Measurements from ENCODE around the gene BNC2. TPM values are rescaled to one million over a fixed set of nuclear protein-coding genes. Genes with fewer than 3 reads are reported as not detected.

The BNC2 gene
- total RNA-seq, 2 donors from 2014 or later, result 2.1 to 20.0 TPM

- Histone ChIP-seq H3K27ac (no peak overlapping the region), H3K4me1 (no peaks in the 10 kb centered on the region), H3K27me3 (no peaks in the 10 kb centered on the region), H3K9ac (ENCODE audit: low read depth in 2 of 2, low read length in 2 of 2) (no peak overlapping the region), H3K9me3 (no peaks in the 10 kb centered on the region), H3K4me3 (no peak overlapping the region), H3K36me3 (no peaks in the 10 kb centered on the region)
- intact Hi-C loops (cut with DNase I), result no loop called here
- DNase-seq, result no peak
- TF ChIP-seq, protein P1, sequence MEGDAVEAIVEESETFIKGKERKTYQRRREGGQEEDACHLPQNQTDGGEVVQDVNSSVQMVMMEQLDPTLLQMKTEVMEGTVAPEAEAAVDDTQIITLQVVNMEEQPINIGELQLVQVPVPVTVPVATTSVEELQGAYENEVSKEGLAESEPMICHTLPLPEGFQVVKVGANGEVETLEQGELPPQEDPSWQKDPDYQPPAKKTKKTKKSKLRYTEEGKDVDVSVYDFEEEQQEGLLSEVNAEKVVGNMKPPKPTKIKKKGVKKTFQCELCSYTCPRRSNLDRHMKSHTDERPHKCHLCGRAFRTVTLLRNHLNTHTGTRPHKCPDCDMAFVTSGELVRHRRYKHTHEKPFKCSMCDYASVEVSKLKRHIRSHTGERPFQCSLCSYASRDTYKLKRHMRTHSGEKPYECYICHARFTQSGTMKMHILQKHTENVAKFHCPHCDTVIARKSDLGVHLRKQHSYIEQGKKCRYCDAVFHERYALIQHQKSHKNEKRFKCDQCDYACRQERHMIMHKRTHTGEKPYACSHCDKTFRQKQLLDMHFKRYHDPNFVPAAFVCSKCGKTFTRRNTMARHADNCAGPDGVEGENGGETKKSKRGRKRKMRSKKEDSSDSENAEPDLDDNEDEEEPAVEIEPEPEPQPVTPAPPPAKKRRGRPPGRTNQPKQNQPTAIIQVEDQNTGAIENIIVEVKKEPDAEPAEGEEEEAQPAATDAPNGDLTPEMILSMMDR (IDR thresholded peaks at IDR 0.05), result no peak
Measured at GRCh38 chr9:16671591-16672137, 198.8 kb downstream of the BNC2 start.

- Histone ChIP-seq H3K27ac (no peak overlapping the region), H3K36me3 (no peaks in the 10 kb centered on the region), H3K9me3 (no peaks in the 10 kb centered on the region), H3K9ac (ENCODE audit: low read depth in 2 of 2, low read length in 2 of 2) (no peak overlapping the region), H3K4me3 (no peak overlapping the region), H3K4me1 (no peaks in the 10 kb centered on the region), H3K27me3 (no peaks in the 10 kb centered on the region)
- intact Hi-C loops (cut with DNase I), result no loop called here
- TF ChIP-seq, protein P1 (IDR thresholded peaks at IDR 0.05), result no peak
- DNase-seq, result no peak
Measured at GRCh38 chr9:16670791-16671190, 199.7 kb downstream of the BNC2 start.

DNA sequence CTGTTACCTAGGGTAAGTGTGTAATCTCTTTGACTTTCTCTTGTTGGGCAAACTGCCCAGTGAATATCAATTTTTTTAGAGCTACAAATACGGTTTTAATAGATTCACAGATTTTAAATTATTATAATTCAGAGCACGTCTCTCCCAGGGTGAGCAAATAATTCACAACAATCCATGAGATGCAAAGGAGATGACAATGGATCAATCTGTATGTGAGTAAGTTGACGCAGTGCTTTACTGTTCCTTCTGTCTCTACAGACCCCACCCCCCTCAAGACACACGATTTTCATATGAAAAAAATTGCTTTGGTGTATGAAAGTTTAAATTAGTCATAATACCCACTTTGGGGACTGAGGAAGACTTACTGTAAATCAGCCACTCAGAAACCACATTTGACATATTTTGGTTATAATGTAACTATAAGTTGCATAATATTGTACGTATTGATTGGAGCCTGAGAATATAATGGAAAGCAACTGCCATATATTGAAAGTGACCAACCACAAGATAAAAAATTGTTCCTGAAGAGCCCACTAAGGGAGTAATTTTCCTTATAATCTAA lies 201.7 kb downstream of the BNC2 start:
- H3K27me3 ChIP-seq, result no peaks in the 10 kb centered on the region
- intact Hi-C loops (cut with DNase I), result no loop called here
- H3K9me3 ChIP-seq, result no peaks in the 10 kb centered on the region
- no peak overlapping the region for H3K27ac ChIP-seq
- H3K4me3 ChIP-seq, result no peak overlapping the region
- no peak for DNase-seq
- no peaks in the 10 kb centered on the region for H3K4me1 ChIP-seq
- H3K9ac ChIP-seq (ENCODE audit: low read depth in 2 of 2, low read length in 2 of 2), result no peak overlapping the region
- TF ChIP-seq, protein P1 (IDR thresholded peaks at IDR 0.05), result no peak
- no peaks in the 10 kb centered on the region for H3K36me3 ChIP-seq

DNA sequence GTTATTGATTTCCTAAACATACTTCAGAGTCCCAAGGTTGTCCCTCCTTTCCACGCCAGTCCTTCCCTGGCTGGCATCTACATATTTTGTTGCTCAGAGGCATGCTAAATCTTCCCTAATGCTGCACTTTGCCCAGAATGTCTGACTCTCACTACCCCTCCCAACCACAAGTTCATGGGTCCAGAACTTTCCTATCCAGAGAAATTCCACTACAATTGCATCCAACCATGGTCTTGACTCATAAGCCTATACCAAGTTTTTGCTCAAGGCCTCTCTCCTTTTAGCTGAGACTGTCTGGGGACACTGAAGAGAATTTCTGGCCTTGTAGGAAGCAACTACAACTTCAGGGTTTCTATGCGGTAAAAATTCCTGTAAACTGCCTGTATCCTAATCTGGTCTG lies 206.3 kb downstream of the BNC2 start:
- DNase-seq, result no peak
- H3K4me3 ChIP-seq, result no peak overlapping the region
- TF ChIP-seq, protein P1 (IDR thresholded peaks at IDR 0.05), result no peak
- H3K9ac ChIP-seq (ENCODE audit: low read depth in 2 of 2, low read length in 2 of 2), result no peak overlapping the region
- H3K36me3 ChIP-seq, result no peaks in the 10 kb centered on the region
- H3K4me1 ChIP-seq, result no peaks in the 10 kb centered on the region
- intact Hi-C loops (cut with DNase I), result no loop called here
- H3K27me3 ChIP-seq, result no peaks in the 10 kb centered on the region
- no peaks in the 10 kb centered on the region for H3K9me3 ChIP-seq
- no peak overlapping the region for H3K27ac ChIP-seq

DNA sequence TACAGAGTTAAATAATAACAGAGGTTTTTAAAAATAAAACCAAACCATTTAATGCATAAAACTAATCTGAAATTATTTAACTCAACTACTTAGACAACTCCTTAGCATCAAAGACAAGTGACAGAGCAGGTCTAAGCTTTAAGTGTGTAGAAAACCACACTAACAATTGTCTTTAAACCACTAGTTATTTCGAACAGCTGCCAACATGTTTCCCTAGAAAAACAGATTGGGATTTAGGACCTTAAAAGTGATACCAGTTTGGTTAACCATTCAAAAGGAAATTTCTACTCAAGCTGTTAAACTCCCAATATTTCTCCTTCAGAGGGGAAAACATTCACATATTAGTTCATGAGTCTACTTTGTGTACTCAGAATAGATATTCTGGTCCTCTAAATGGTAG lies 208.7 kb downstream of the BNC2 start:
- Histone ChIP-seq H3K27me3 (no peaks in the 10 kb centered on the region), H3K4me3 (no peak overlapping the region), H3K9me3 (no peaks in the 10 kb centered on the region), H3K27ac (no peak overlapping the region), H3K9ac (ENCODE audit: low read depth in 2 of 2, low read length in 2 of 2) (no peak overlapping the region), H3K4me1 (no peaks in the 10 kb centered on the region), H3K36me3 (no peaks in the 10 kb centered on the region)
- intact Hi-C loops (cut with DNase I), result no loop called here
- DNase-seq, result no peak
- TF ChIP-seq, protein P1 (IDR thresholded peaks at IDR 0.05), result no peak

All from colonic mucosa (tissue), 4 donors.